SK-N-SH (cell line): ENCODE measurements around the gene RAB6A.
"Not testable (repeated sequence)": the region's sequence is repeated elsewhere in the genome, so short reads cannot be mapped to it uniquely, and the experiment has no call there.

Experiments
- EZH2phosphoT487 ChIP-seq: fragments of 200-600 bp; sonication (generic); IDR thresholded peaks from 2 replicates; pipeline ENCODE4 v1.6.1; 2017; ENCODE audit warnings: low read depth, mixed run types, mild to moderate bottlenecking, antibody characterized with exemption, moderate library complexity, borderline replicate concordance
- GATA2 ChIP-seq: sonication (generic); formaldehyde crosslinking; IDR thresholded peaks from 2 replicates; pipeline ENCODE4 v1.5.0; 2020; ENCODE audit warnings: mild to moderate bottlenecking, missing genetic modification reagents
- TCF12 ChIP-seq: IDR thresholded peaks from 2 replicates; pipeline ENCODE4 v1.4.0; 2012
- TF ChIP-seq, protein P1 (sequence below): fragments of 200-600 bp; sonication (generic); IDR thresholded peaks from 2 replicates; pipeline ENCODE4 v1.6.1; 2017; ENCODE audit warnings: antibody characterized with exemption, mild to moderate bottlenecking, moderate library complexity

DNA sequence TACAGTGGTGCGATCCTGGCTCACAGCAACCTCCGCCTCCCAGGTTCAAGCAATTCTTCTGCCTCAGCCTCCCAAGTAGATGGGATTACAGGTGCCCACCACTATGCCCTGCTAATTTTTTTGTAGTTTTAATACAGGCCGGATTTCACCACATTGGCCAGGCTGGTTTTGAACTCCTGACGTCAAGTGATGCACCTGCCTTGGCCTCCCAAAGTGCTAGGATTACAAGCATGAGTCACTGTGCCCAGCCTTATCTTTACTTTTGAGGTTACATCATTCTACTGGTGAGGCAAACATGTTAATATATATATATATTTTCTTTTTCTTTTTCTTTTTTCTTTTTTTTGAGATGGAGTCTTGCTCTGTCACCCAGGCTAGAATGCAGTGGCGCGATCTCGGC, 9.9 kb upstream of the RAB6A start:
- not testable (repeated sequence) for TF ChIP-seq TCF12, EZH2phosphoT487, GATA2
- TF ChIP-seq, protein P1, sequence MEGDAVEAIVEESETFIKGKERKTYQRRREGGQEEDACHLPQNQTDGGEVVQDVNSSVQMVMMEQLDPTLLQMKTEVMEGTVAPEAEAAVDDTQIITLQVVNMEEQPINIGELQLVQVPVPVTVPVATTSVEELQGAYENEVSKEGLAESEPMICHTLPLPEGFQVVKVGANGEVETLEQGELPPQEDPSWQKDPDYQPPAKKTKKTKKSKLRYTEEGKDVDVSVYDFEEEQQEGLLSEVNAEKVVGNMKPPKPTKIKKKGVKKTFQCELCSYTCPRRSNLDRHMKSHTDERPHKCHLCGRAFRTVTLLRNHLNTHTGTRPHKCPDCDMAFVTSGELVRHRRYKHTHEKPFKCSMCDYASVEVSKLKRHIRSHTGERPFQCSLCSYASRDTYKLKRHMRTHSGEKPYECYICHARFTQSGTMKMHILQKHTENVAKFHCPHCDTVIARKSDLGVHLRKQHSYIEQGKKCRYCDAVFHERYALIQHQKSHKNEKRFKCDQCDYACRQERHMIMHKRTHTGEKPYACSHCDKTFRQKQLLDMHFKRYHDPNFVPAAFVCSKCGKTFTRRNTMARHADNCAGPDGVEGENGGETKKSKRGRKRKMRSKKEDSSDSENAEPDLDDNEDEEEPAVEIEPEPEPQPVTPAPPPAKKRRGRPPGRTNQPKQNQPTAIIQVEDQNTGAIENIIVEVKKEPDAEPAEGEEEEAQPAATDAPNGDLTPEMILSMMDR = not testable (repeated sequence)
